HepG2 (cell line): ENCODE results near the gene PTCH1. TPM values are rescaled to one million over a fixed set of nuclear protein-coding genes. Genes with fewer than 3 reads are reported as not detected.

Experiments
- AGO2 ChIP-seq: fragments of 200-400 bp; formaldehyde crosslinking; optimal IDR thresholded peaks from 2 replicates; pipeline ENCODE3; 2017; ENCODE audit warnings: mild to moderate bottlenecking, low read depth, low read length, moderate library complexity
- AKAP8 ChIP-seq: sonication (generic); formaldehyde crosslinking; IDR thresholded peaks from 2 replicates; pipeline ENCODE4 v1.5.1; 2020; ENCODE audit warnings: mild to moderate bottlenecking, missing genetic modification reagents
- DPF2 ChIP-seq: sonication (generic); formaldehyde crosslinking; IDR thresholded peaks from 2 replicates; pipeline ENCODE4 v1.4.0; 2020; ENCODE audit warnings: mild to moderate bottlenecking, low read depth, missing genetic modification reagents, borderline replicate concordance
- NPAS2 ChIP-seq: sonication (generic); formaldehyde crosslinking; IDR thresholded peaks from 2 replicates; pipeline ENCODE4 v1.8.0; 2022; ENCODE audit warnings: mild to moderate bottlenecking, missing genetic modification reagents, borderline replicate concordance
- YEATS2 ChIP-seq: sonication (generic); formaldehyde crosslinking; IDR thresholded peaks from 2 replicates; pipeline ENCODE4 v1.4.0; 2020; ENCODE audit warnings: missing genetic modification reagents, borderline replicate concordance
- ZFP41 ChIP-seq: sonication (generic); formaldehyde crosslinking; IDR thresholded peaks from 2 replicates; pipeline ENCODE4 v1.4.0; 2020; ENCODE audit warnings: mild to moderate bottlenecking, missing genetic modification reagents, borderline replicate concordance
- ZNF34 ChIP-seq: sonication (generic); formaldehyde crosslinking; IDR thresholded peaks from 2 replicates; pipeline ENCODE4 v1.4.0; 2020; ENCODE audit warnings: mild to moderate bottlenecking, missing genetic modification reagents, borderline replicate concordance
- ZNF557 ChIP-seq: sonication (generic); formaldehyde crosslinking; IDR thresholded peaks from 2 replicates; pipeline ENCODE4 v1.4.0; 2020; ENCODE audit warnings: missing genetic modification reagents
- ZNF563 ChIP-seq: sonication (generic); formaldehyde crosslinking; IDR thresholded peaks from 2 replicates; pipeline ENCODE4 v1.8.0; 2022; ENCODE audit warnings: mild to moderate bottlenecking, moderate library complexity, missing genetic modification reagents
- polyA plus RNA-seq, 8 experiments: library from polyadenylated mRNA; depleted of rRNA in 3 of 8; stranded (reverse) in 7 of 8; unstranded in 1 of 8; fragments of >200 nt; fragmentation: Illumina TruSeq in 4 of 8; extraction: Trizol in 4 of 8; gene quantifications; 2 replicates each; pipeline versions ENCODE4 v1.2.1 to v1.2.3, GENCODE V29; 2011 to 2016; ENCODE audit warnings: low read depth in 4 of 8, missing spikeins in 1 of 8, mixed read lengths in 1 of 8; ENCODE audit not compliant: insufficient read depth in 1 of 8
- total RNA-seq, 5 experiments: library from RNA; depleted of rRNA; stranded (reverse); fragments of >200 nt; fragmentation: Illumina TruSeq; extraction: Trizol; gene quantifications; 2 replicates each; pipeline ENCODE4 v1.2.3, GENCODE V29; 2016; ENCODE audit warnings: low read depth in 1 of 5
- TF ChIP-seq, protein P1 (sequence below): sonication (generic); formaldehyde crosslinking; IDR thresholded peaks from 2 replicates; pipeline ENCODE4 v1.5.1; 2020; ENCODE audit warnings: mild to moderate bottlenecking, missing genetic modification reagents, moderate library complexity

PTCH1 gene
- total and polyA plus RNA-seq, 2 of the 13 experiments (the other 11 are each of a cell fraction or from before 2014, with no cell fraction given) = 2.8 to 3.9 TPM

DNA sequence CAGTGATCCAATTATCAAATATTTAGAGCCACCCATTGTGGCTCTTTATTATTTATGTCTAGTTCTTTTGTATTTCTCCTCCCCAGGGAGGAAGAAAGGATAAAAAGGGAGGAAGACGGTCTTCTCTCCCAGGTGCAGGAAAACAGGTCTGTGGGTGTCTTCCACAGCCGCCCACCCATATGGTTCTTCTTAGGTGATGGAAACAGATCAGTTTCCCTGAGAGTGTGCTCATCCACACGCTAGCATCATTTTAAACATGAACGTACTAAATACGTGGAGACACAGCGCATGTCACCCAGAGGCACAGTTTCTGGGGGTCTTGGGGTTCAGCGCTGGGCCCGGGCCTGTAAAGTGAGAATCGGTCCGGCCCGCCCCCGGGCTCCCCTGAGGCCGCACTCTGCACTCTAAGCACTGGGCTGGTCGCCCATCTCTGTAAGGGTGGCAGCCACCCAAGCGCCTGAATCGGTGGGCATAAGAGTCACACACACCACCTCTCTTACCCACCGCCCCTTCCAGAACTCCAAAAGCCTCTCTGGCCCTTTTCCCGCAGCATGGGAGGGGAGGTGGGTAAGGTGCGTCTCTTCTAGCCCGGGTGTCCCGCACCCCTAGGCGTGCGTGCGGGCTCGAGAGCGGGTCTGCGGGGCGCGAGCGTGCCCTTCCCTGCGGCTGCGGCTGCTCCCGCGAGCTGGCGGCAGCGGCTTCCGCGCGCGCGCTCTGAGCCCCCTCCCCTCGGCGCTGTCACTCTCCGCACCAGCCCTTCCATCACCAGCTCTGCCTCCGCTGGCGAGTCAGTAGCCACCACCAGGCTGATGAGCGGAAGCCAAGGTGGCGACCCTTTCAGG, 1.3 kb downstream of the PTCH1 start (continued):
- TF ChIP-seq NPAS2 (CRISPR knock-in tag) = no peak
- no peak for TF ChIP-seq ZFP41
- TF ChIP-seq, protein P1, sequence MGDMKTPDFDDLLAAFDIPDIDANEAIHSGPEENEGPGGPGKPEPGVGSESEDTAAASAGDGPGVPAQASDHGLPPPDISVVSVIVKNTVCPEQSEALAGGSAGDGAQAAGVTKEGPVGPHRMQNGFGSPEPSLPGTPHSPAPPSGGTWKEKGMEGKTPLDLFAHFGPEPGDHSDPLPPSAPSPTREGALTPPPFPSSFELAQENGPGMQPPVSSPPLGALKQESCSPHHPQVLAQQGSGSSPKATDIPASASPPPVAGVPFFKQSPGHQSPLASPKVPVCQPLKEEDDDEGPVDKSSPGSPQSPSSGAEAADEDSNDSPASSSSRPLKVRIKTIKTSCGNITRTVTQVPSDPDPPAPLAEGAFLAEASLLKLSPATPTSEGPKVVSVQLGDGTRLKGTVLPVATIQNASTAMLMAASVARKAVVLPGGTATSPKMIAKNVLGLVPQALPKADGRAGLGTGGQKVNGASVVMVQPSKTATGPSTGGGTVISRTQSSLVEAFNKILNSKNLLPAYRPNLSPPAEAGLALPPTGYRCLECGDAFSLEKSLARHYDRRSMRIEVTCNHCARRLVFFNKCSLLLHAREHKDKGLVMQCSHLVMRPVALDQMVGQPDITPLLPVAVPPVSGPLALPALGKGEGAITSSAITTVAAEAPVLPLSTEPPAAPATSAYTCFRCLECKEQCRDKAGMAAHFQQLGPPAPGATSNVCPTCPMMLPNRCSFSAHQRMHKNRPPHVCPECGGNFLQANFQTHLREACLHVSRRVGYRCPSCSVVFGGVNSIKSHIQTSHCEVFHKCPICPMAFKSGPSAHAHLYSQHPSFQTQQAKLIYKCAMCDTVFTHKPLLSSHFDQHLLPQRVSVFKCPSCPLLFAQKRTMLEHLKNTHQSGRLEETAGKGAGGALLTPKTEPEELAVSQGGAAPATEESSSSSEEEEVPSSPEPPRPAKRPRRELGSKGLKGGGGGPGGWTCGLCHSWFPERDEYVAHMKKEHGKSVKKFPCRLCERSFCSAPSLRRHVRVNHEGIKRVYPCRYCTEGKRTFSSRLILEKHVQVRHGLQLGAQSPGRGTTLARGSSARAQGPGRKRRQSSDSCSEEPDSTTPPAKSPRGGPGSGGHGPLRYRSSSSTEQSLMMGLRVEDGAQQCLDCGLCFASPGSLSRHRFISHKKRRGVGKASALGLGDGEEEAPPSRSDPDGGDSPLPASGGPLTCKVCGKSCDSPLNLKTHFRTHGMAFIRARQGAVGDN (CRISPR knock-in tag) = peak; percentile 44
- no peak for TF ChIP-seq DPF2
- no peak for TF ChIP-seq ZNF557 (CRISPR knock-in tag)
- peak; percentile 70; the same call in 1 of the 2 replicates for TF ChIP-seq ZNF563 (CRISPR knock-in tag)
- no peak for TF ChIP-seq ZNF34
- TF ChIP-seq YEATS2 (CRISPR knock-in tag) = no peak
- TF ChIP-seq AGO2 = peak; percentile 90
- TF ChIP-seq AKAP8 (CRISPR knock-in tag) = 0 out of 2 replicates have a peak, but pooled peaks have one; percentile 33
